Neural progenitor cell (in vitro differentiated cells): Measurements from ENCODE around the gene AIFM3.

Source experiments
- EZH2 ChIP-seq: fragments of 200-600 bp; sonication (generic); IDR thresholded peaks from 2 replicates; pipeline ENCODE4 v1.6.1; 2017; ENCODE audit warnings: antibody characterized with exemption, mild to moderate bottlenecking, moderate library complexity
- EZH2phosphoT487 ChIP-seq: fragments of 200-600 bp; sonication (generic); IDR thresholded peaks from 2 replicates; pipeline ENCODE4 v1.6.1; 2017; ENCODE audit warnings: antibody characterized with exemption
- TF ChIP-seq, protein P1 (sequence below): fragments of 200-600 bp; sonication (generic); IDR thresholded peaks from 2 replicates; pipeline ENCODE4 v1.5.1; 2017; ENCODE audit warnings: antibody characterized with exemption, mild to moderate bottlenecking

DNA sequence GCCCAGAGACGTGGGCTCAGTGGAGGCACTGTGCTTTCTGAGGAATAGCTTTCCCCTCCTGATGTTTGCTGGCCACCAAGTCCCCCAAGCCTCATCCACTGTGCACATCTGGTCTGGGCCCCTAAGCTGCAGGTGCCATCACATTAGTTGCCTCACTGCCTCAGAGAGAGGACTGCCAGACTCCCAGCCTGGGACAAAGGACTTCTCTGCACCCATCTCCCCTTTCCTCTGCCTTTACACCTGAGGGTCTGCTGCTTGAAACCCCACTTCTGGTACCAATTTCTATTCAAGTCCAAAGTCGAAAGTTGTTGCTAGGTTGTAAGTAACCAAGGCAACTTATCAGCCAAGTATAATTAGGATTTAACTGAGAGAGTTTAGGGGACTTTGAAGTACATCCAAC is 11.4 kb downstream of the AIFM3 start:
- TF ChIP-seq, protein P1, sequence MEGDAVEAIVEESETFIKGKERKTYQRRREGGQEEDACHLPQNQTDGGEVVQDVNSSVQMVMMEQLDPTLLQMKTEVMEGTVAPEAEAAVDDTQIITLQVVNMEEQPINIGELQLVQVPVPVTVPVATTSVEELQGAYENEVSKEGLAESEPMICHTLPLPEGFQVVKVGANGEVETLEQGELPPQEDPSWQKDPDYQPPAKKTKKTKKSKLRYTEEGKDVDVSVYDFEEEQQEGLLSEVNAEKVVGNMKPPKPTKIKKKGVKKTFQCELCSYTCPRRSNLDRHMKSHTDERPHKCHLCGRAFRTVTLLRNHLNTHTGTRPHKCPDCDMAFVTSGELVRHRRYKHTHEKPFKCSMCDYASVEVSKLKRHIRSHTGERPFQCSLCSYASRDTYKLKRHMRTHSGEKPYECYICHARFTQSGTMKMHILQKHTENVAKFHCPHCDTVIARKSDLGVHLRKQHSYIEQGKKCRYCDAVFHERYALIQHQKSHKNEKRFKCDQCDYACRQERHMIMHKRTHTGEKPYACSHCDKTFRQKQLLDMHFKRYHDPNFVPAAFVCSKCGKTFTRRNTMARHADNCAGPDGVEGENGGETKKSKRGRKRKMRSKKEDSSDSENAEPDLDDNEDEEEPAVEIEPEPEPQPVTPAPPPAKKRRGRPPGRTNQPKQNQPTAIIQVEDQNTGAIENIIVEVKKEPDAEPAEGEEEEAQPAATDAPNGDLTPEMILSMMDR, result no peak
- no peak for TF ChIP-seq EZH2phosphoT487
- TF ChIP-seq EZH2, result no peak
